ENCODE data around the gene SFRP2.

SFRP2 gene

DNA sequence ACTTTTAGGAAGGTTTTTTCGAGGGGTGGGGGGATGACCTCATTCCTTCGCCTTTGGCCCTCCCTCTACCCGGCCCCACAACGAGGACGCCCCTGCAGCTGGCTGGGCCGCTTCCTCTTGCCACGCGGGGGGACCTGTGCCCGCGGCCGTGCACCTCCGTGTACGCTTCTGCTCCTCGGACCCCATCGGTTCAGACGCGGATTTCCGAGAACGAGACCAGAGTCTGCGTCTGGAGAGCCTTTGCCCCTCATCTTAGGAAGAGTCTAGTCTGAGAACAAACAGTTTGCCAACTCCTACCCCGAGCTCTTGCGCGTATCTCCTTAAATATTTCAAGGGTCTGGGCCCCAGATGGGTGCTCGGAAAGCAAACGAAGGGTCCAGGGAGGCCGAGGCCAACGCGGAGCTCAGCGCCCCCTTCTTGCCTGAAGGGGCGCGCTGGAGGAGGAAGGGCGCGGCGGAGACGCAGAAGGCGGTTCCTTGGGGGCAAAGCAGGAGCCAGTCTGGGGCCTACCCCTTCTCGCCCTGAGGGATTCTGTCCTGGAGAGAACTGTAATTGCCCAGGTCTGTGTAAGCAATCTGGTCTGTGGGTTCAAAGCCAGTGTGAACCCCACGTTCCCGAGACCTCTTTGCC lies 3.9 kb upstream of the SFRP2 start:
- no peak overlapping the region for H3K9ac ChIP-seq (ENCODE audit: low read length)
- H3K36me3 ChIP-seq (ENCODE audit: low read length) = no peaks in the 10 kb centered on the region
- H2AFZ ChIP-seq (ENCODE audit: low read depth, low read length, severe bottlenecking) = no peak overlapping the region
- TF ChIP-seq CTCF (IDR thresholded peaks at IDR 0.05; ENCODE audit: insufficient read depth, low read length, poor library complexity, severe bottlenecking) (no peak), EZH2phosphoT487 (conservative IDR thresholded peaks at IDR 0.05; ENCODE audit: low read length) (no peak)
- no peak overlapping the region for H3K4me3 ChIP-seq (ENCODE audit: insufficient read depth, low read length, poor library complexity, severe bottlenecking)
- no peaks in the 10 kb centered on the region for H3K9me3 ChIP-seq (ENCODE audit: insufficient read depth, low read length)
- H3K4me2 ChIP-seq (ENCODE audit: low read depth, low read length, poor library complexity, severe bottlenecking) = no peak overlapping the region
- H3F3A ChIP-seq (ENCODE audit: insufficient read depth) = no peaks in the 10 kb centered on the region
- H3K27me3 ChIP-seq (ENCODE audit: low read length) = no peaks in the 10 kb centered on the region
- H3K9me2 ChIP-seq (replicated peaks; ENCODE audit: insufficient read depth, low read length) = no peaks in the 10 kb centered on the region
- no peak overlapping the region for H3K27ac ChIP-seq (ENCODE audit: low read depth, low read length)
- no peaks in the 10 kb centered on the region for H3K79me2 ChIP-seq (ENCODE audit: insufficient read depth, low read length)
- H4K20me1 ChIP-seq (ENCODE audit: low read depth, low read length) = no peaks in the 10 kb centered on the region

- no peak overlapping the region for H3K9ac ChIP-seq (ENCODE audit: low read length)
- H3K79me2 ChIP-seq (ENCODE audit: insufficient read depth, low read length) = no peaks in the 10 kb centered on the region
- no peak for TF ChIP-seq CTCF (IDR thresholded peaks at IDR 0.05; ENCODE audit: insufficient read depth, low read length, poor library complexity, severe bottlenecking)
- TF ChIP-seq EZH2phosphoT487 (conservative IDR thresholded peaks at IDR 0.05; ENCODE audit: low read length) = no peak
- H3K9me3 ChIP-seq (ENCODE audit: insufficient read depth, low read length) = no peaks in the 10 kb centered on the region
- H3K9me2 ChIP-seq (replicated peaks; ENCODE audit: insufficient read depth, low read length) = no peaks in the 10 kb centered on the region
- no peak overlapping the region for H2AFZ ChIP-seq (ENCODE audit: low read depth, low read length, severe bottlenecking)
- H3K36me3 ChIP-seq (ENCODE audit: low read length) = no peaks in the 10 kb centered on the region
- no peaks in the 10 kb centered on the region for H4K20me1 ChIP-seq (ENCODE audit: low read depth, low read length)
- H3K4me2 ChIP-seq (ENCODE audit: low read depth, low read length, poor library complexity, severe bottlenecking) = no peak overlapping the region
- H3K4me3 ChIP-seq (ENCODE audit: insufficient read depth, low read length, poor library complexity, severe bottlenecking) = no peak overlapping the region
- no peaks in the 10 kb centered on the region for H3F3A ChIP-seq (ENCODE audit: insufficient read depth)
- no peak overlapping the region for H3K27ac ChIP-seq (ENCODE audit: low read depth, low read length)
- no peaks in the 10 kb centered on the region for H3K27me3 ChIP-seq (ENCODE audit: low read length)
Observed at GRCh38 chr4:153791746-153792617, 3.1 kb upstream of the SFRP2 start.

- H3F3A ChIP-seq (ENCODE audit: insufficient read depth) = no peaks in the 10 kb centered on the region
- H2AFZ ChIP-seq (ENCODE audit: low read depth, low read length, severe bottlenecking) = no peak overlapping the region
- no peak overlapping the region for H3K9ac ChIP-seq (ENCODE audit: low read length)
- H3K36me3 ChIP-seq (ENCODE audit: low read length) = no peaks in the 10 kb centered on the region
- H4K20me1 ChIP-seq (ENCODE audit: low read depth, low read length) = no peaks in the 10 kb centered on the region
- H3K27ac ChIP-seq (ENCODE audit: low read depth, low read length) = no peak overlapping the region
- no peaks in the 10 kb centered on the region for H3K79me2 ChIP-seq (ENCODE audit: insufficient read depth, low read length)
- TF ChIP-seq EZH2phosphoT487 (conservative IDR thresholded peaks at IDR 0.05; ENCODE audit: low read length) (no peak), CTCF (IDR thresholded peaks at IDR 0.05; ENCODE audit: insufficient read depth, low read length, poor library complexity, severe bottlenecking) (no peak)
- no peak overlapping the region for H3K4me2 ChIP-seq (ENCODE audit: low read depth, low read length, poor library complexity, severe bottlenecking)
- no peaks in the 10 kb centered on the region for H3K9me2 ChIP-seq (replicated peaks; ENCODE audit: insufficient read depth, low read length)
- H3K9me3 ChIP-seq (ENCODE audit: insufficient read depth, low read length) = no peaks in the 10 kb centered on the region
- H3K27me3 ChIP-seq (ENCODE audit: low read length) = no peaks in the 10 kb centered on the region
- no peak overlapping the region for H3K4me3 ChIP-seq (ENCODE audit: insufficient read depth, low read length, poor library complexity, severe bottlenecking)
Observed at GRCh38 chr4:153790962-153791551, 2.2 kb upstream of the SFRP2 start.
